Fibroblast of the aortic adventitia (primary cell): Measurements from ENCODE around the gene CEACAM20. TPM values are rescaled to one million over a fixed set of nuclear protein-coding genes. Genes with fewer than 3 reads are reported as not detected.
"Not testable (repeated sequence)": the region's sequence is repeated elsewhere in the genome, so short reads cannot be mapped to it uniquely, and the experiment has no call there.

ENCODE experiments used
- DNase-seq: peaks from one replicate; pipeline ENCODE4 v3.0.0-alpha.2; 2010; ENCODE audit warnings: low read depth
- H3K4me3 ChIP-seq: 2 replicates; pipeline ENCODE4 v1.5.1; 2011; ENCODE audit warnings: low read depth, mild to moderate bottlenecking, control low read depth, low read length, moderate library complexity
- CTCF ChIP-seq: IDR thresholded peaks from 2 replicates; pipeline ENCODE4 v1.5.1; 2011; ENCODE audit warnings: mild to moderate bottlenecking, low read length, control low read depth, inconsistent platforms; ENCODE audit not compliant: insufficient read depth
- small RNA-seq: library from RNA; depleted of rRNA; stranded (forward); fragments of <200 nt; gene quantifications from one replicate; pipeline ENCODE3, GENCODE V24; 2012
- total RNA-seq: library from RNA; depleted of rRNA; stranded (reverse); fragments of >200 nt; gene quantifications from 2 replicates; pipeline ENCODE4 v1.2.3, GENCODE V29; 2012; ENCODE audit warnings: low replicate concordance

The CEACAM20 gene
- total RNA-seq, 1 donor: not detected

- no peak overlapping the region for H3K4me3 ChIP-seq
- no peak for TF ChIP-seq CTCF
- no peak for DNase-seq
These were observed 32.8 kb downstream of the CEACAM20 start for GRCh38 chr19:44496711-44497110.

GRCh38 chr19:44476559-44477408 is 52.7 kb downstream of the CEACAM20 start:
- H3K4me3 ChIP-seq: no peak overlapping the region
- peak; percentile 21 for DNase-seq

GRCh38 chr19:44468730-44469129 is 60.7 kb downstream of the CEACAM20 start:
- DNase-seq, H3K4me3 ChIP-seq: not testable (repeated sequence)

More at GRCh38 chr19:44476559-44477408, 52.7 kb downstream of the CEACAM20 start:
- no peak for TF ChIP-seq CTCF

- not testable (repeated sequence) for H3K4me3 ChIP-seq, DNase-seq
These were observed 66.7 kb downstream of the CEACAM20 start for GRCh38 chr19:44462600-44463286.

Small RNA genes within 50 kb of the gene (small RNA-seq; reads per million reads assigned to genes)
- not detected for gene AC243964.1

Other genes starting within 250 kb of the CEACAM20 start
- 1.4 and 4.9 TPM in 2 replicates for gene ZNF235, start 224.7 kb downstream of the CEACAM20 start, total RNA-seq
- gene ZNF112, start 173.0 kb downstream of the CEACAM20 start, total RNA-seq: 5.8 and 8.7 TPM in 2 replicates
- 1.6 and 4.1 TPM in 2 replicates for gene ZNF285, start 128.1 kb downstream of the CEACAM20 start, total RNA-seq
- gene ZNF229, start 81.2 kb downstream of the CEACAM20 start, total RNA-seq: 13.6 and 23.4 TPM in 2 replicates
- gene ZNF180, start 29.2 kb downstream of the CEACAM20 start, total RNA-seq: 8.6 and 34.6 TPM in 2 replicates
- gene IGSF23, start 83.9 kb upstream of the CEACAM20 start, total RNA-seq: not detected in 2 replicates
- 16.7 and 31.5 TPM in 2 replicates for gene PVR, start 114.2 kb upstream of the CEACAM20 start, total RNA-seq
- gene CEACAM19, start 141.8 kb upstream of the CEACAM20 start, total RNA-seq: 1.3 and 2.5 TPM in 2 replicates
- not detected in 2 replicates for gene CEACAM16, start 169.5 kb upstream of the CEACAM20 start, total RNA-seq
- gene BCL3, start 219.0 kb upstream of the CEACAM20 start, total RNA-seq: 3.8 and 13.4 TPM in 2 replicates
- gene CBLC, start 248.2 kb upstream of the CEACAM20 start, total RNA-seq: not detected in 2 replicates